Measurements from ENCODE around the gene KPTN.

The KPTN gene

DNA sequence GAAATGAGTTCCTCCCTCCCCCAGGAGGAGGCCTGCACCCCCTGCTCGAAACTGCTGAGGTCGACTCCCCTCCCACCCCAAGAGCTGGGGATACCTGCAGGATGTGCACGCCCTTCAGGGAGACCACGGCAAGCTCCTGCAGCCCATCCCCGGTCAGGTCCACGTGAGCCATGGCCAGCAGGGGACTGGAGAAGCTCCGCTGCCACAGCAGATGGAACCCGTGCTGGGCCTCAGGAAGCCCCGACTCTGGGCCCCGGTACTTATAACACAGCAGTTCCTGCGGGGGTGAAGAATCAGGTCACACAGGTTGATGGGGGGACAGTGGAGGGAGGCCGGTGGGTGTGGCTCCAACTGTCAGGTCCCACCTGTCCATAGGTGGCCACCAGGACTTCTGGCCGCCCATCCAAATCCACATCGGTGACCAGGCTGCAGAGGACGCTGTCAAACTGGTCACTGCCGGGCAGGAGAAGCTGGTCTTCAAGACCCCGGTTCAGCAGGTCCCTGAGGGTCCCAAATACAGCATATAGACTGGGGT is 7.5 kb downstream of the KPTN start:
- H3K4me3 ChIP-seq (ENCODE audit: control insufficient read depth, low read depth, low read length): no peak overlapping the region
- DNase-seq (ENCODE audit: low read depth): no peak
- TF ChIP-seq, protein P1, sequence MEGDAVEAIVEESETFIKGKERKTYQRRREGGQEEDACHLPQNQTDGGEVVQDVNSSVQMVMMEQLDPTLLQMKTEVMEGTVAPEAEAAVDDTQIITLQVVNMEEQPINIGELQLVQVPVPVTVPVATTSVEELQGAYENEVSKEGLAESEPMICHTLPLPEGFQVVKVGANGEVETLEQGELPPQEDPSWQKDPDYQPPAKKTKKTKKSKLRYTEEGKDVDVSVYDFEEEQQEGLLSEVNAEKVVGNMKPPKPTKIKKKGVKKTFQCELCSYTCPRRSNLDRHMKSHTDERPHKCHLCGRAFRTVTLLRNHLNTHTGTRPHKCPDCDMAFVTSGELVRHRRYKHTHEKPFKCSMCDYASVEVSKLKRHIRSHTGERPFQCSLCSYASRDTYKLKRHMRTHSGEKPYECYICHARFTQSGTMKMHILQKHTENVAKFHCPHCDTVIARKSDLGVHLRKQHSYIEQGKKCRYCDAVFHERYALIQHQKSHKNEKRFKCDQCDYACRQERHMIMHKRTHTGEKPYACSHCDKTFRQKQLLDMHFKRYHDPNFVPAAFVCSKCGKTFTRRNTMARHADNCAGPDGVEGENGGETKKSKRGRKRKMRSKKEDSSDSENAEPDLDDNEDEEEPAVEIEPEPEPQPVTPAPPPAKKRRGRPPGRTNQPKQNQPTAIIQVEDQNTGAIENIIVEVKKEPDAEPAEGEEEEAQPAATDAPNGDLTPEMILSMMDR (IDR thresholded peaks at IDR 0.05; ENCODE audit: control insufficient read depth, insufficient read depth, low read depth, low read length, missing control alignments): no peak

DNA sequence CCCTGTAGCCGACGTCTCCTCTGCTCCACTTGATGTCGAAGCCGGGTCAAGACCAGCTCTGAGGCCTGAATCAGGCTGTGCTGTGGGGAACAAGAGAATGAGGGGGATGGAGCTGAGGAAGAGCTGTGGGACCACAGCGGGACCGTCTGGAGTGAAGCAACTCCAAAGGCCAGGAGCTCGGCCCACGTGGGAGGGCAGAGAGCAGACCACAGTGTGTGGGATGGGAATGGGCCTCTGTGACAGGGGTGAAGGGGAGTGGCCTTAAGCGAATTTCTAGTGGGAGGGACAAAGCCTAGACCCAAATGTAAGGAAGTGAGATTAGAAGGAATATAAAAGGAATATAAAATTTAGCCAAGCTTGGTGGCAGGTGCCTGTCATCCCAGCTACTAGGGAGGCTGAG is 8.6 kb downstream of the KPTN start:
- H3K4me3 ChIP-seq (ENCODE audit: control insufficient read depth, low read depth, low read length): no peak overlapping the region
- DNase-seq (ENCODE audit: low read depth): no peak
- TF ChIP-seq, protein P1 (IDR thresholded peaks at IDR 0.05; ENCODE audit: control insufficient read depth, insufficient read depth, low read depth, low read length, missing control alignments): no peak

DNA sequence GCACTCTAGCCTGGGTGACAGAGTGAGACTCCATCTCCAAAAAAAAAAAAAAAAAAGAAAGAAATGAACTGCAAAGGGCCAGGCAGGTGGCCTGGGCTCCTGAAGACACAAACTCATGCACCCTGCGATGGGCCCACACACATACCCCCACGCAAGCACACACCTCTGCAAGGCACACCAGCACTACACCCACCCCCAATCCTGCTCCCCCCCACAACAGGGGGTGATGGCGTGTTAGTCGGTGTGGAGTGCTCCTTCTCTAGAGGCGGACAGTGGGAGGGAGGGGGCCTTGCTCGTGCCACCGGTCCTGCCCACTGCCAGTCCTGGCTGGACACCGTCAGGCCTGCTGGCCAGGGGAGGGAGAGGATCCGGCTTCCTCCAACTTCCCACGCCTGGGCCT is 10.7 kb downstream of the KPTN start:
- TF ChIP-seq, protein P1 (IDR thresholded peaks at IDR 0.05; ENCODE audit: control insufficient read depth, insufficient read depth, low read depth, low read length, missing control alignments): no peak
- H3K4me3 ChIP-seq (ENCODE audit: control insufficient read depth, low read depth, low read length): no peak overlapping the region
- no peak for DNase-seq (ENCODE audit: low read depth)

DNA sequence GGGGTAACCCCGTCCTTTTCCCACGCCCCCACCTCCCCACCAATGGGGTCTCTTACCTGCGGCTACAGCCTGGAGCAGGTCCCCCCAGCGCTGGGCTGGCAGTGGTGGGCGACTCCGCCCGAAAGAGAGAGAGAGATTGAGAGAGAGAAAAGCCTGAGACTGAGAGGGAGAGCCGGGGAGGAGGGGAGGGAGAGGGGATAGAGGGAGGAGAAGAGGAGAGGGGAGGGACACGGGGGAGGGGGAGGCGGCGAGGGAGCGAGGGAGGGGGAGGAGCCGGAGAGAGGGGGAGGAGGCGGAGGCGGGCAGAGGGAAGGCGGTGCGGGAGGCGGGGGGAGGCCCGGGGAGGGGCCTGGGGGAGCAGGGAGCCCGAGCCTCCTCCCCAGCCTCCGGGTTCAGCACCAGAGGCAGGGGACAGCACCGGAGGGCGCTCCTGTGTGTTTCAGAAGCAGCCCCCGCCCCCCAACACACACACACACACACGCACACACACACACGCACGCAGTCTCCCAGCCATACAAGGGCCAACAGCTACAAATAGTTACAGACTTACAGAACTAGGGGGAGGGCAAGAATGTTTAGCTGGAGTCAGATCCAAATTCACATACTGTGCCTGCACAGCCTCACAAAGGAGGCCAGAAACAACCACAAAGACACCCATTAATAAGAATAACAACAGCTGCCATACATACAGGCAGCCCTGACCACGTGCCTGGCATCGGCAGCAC is 12.1 kb downstream of the KPTN start, which contains the start of gene SLC8A2:
Gene SLC8A2, minus strand, starts transcription at position 161 of the 725 bp plus-strand sequence. CDS start 5,490 bp downstream, outside the sequence.
- TF ChIP-seq, protein P1 (IDR thresholded peaks at IDR 0.05; ENCODE audit: control insufficient read depth, insufficient read depth, low read depth, low read length, missing control alignments): no peak
- H3K4me3 ChIP-seq (ENCODE audit: control insufficient read depth, low read depth, low read length): no peak within 1 kb of the TSS
- peak; percentile 21 for DNase-seq (ENCODE audit: low read depth)

DNA sequence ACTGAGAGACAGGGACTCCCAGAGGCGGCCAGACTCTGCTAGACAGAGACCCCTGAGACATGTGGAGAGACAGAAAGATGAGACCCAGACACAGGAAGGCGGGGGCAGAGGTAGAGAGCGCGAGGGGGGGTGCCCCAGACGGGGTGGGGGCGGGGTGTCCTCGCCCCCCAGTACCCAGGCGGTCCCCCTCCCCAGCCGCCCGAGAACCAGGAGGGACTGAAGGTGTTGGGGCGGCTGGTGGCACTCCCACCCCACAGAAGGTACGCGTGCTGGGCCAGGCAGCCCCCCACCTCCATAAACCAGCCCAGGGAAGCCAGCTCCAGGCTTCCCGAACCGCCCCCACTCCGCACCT is 12.7 kb downstream of the KPTN start:
- DNase-seq (ENCODE audit: low read depth): no peak
- TF ChIP-seq, protein P1 (IDR thresholded peaks at IDR 0.05; ENCODE audit: control insufficient read depth, insufficient read depth, low read depth, low read length, missing control alignments): no peak
- H3K4me3 ChIP-seq (ENCODE audit: control insufficient read depth, low read depth, low read length): no peak overlapping the region

DNA sequence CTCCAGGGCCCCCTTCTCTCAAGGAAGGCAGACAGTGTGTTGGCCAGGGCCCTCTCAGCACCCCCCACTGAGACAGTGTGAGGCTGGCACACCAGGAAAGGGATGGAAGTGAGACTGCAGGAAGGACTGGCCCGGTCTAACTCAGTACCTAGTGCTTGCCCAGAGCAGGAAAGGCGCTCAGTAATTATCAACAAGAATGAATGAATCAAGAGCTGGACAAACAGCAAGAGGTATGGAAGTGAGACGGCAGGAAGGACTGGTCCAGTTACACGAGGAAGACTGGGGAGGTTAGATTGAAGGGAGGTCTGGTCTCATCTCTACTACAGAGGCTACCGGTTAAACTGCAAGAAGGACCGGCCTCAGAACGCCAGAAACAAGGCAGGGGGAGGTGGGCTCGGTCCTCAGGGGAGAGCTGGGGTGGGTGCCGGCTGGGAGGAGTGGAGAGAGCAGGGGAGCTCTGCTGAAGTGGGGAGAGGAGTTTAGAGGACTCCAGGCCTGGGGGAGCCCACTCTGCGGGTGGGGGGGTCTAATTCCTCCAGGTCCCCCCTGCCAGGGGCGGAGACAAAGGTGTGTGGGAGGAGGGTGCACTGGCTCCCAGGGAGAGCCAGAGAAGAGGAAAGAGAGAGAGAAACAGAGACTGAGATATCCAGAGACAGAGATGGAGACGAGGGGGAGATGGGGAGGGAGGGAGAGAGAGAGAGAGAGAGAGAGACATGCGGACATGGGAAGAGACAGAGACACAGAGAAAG is 13.4 kb downstream of the KPTN start:
- no peak for DNase-seq (ENCODE audit: low read depth)
- TF ChIP-seq, protein P1 (IDR thresholded peaks at IDR 0.05; ENCODE audit: control insufficient read depth, insufficient read depth, low read depth, low read length, missing control alignments): no peak
- H3K4me3 ChIP-seq (ENCODE audit: control insufficient read depth, low read depth, low read length): no peak overlapping the region

Data from AG09309 (cell line).